ENCODE data around the gene BMF. TPM values are rescaled to one million over a fixed set of nuclear protein-coding genes. Genes with fewer than 3 reads are reported as not detected.

BMF gene
- total and polyA plus RNA-seq, 7 experiments from 2014 or later = 1.5 to 31.1 (median 11.4) TPM

- no peaks in the 10 kb centered on the region for H3K36me3 Mint-ChIP-seq
These were observed 3.2 kb upstream of the BMF start for GRCh38 chr15:40111888-40112287.

GRCh38 chr15:40110866-40111550, 2.3 kb upstream of the BMF start:
- Mint-ChIP-seq H3K4me3 (peak overlapping the region in 6 of 10 donors; percentile 7 to 71 (median 38)), H3K9me3 (no peaks in the 10 kb centered on the region), H3K27ac (peak overlapping the region in 1 of 9 donors; percentile 34), H3K4me1 (peaks cover 25 to 51% (median 36%) of the 10 kb centered on the region in 7 donors), H3K27me3 (peaks cover 0 to 19% (median 8%) of the 10 kb centered on the region in 5 donors), H3K36me3 (no peaks in the 10 kb centered on the region)
- Histone ChIP-seq H3K36me3 (ENCODE audit: control insufficient read depth in 2 of 3, insufficient read depth in 3 of 3, low read length in 3 of 3) (no peaks in the 10 kb centered on the region), H3K9me3 (ENCODE audit: control insufficient read depth in 2 of 3, low read length in 3 of 3) (no peaks in the 10 kb centered on the region), H3K4me3 (ENCODE audit: low read length) (no peak overlapping the region), H3K4me1 (ENCODE audit: control insufficient read depth in 2 of 2, insufficient read depth in 2 of 2, low read length in 2 of 2) (peaks cover 10 to 21% of the 10 kb centered on the region in 2 donors), H3K27ac (ENCODE audit: low read depth, low read length) (no peak overlapping the region), H3K27me3 (ENCODE audit: control insufficient read depth in 2 of 2, insufficient read depth in 2 of 2, low read length in 2 of 2) (no peaks in the 10 kb centered on the region)
- no peak for DNase-seq
- POLR2A ChIA-PET = no interaction called here
- intact Hi-C loops (cut with micrococcal nuclease) = no loop called here
- ATAC-seq = no peak
- CTCF ChIA-PET = interaction anchor here (0.8 kb wide), 1 partner anchor 17 kb away, joined by 3 read pairs; no protein-coding TSS in a partner anchor

More at GRCh38 chr15:40111888-40112287, 3.2 kb upstream of the BMF start:
- intact Hi-C loops (cut with micrococcal nuclease) = no loop called here
- Histone ChIP-seq H3K4me3 (ENCODE audit: low read length) (no peak overlapping the region), H3K27me3 (ENCODE audit: control insufficient read depth in 2 of 2, insufficient read depth in 2 of 2, low read length in 2 of 2) (no peaks in the 10 kb centered on the region), H3K9me3 (ENCODE audit: control insufficient read depth in 2 of 3, low read length in 3 of 3) (no peaks in the 10 kb centered on the region), H3K27ac (ENCODE audit: low read depth, low read length) (no peak overlapping the region), H3K4me1 (ENCODE audit: control insufficient read depth in 2 of 2, insufficient read depth in 2 of 2, low read length in 2 of 2) (peaks cover 10 to 21% of the 10 kb centered on the region in 2 donors), H3K36me3 (ENCODE audit: control insufficient read depth in 2 of 3, insufficient read depth in 3 of 3, low read length in 3 of 3) (no peaks in the 10 kb centered on the region)
- CTCF ChIA-PET = interaction anchor here (0.8 kb wide), 1 partner anchor 17 kb away, joined by 3 read pairs; no protein-coding TSS in a partner anchor
- H3K9me3 Mint-ChIP-seq = no peaks in the 10 kb centered on the region
- peaks cover 24 to 50% (median 31%) of the 10 kb centered on the region in 7 donors for H3K4me1 Mint-ChIP-seq
- H3K27me3 Mint-ChIP-seq = peaks cover 0 to 19% (median 8%) of the 10 kb centered on the region in 5 donors
- no peak for DNase-seq
- no peak for ATAC-seq
- no peak overlapping the region for H3K4me3 Mint-ChIP-seq
- POLR2A ChIA-PET = no interaction called here
- H3K27ac Mint-ChIP-seq = peak overlapping the region in 1 of 9 donors; percentile 43

GRCh38 chr15:40108061-40108854, 421 bp downstream of the BMF start:
- Mint-ChIP-seq H3K36me3 (peaks cover 0 to 8% (median 0%) of the 10 kb centered on the region in 5 donors), H3K27me3 (peaks cover 0 to 18% (median 8%) of the 10 kb centered on the region in 5 donors), H3K27ac (peak overlapping the region in 8 of 9 donors; percentile 63 to 84 (median 71)), H3K4me1 (peaks cover 35 to 56% (median 49%) of the 10 kb centered on the region in 7 donors), H3K9me3 (peaks cover 0 to 1% (median 0%) of the 10 kb centered on the region in 11 donors), H3K4me3 (peak overlapping the region; percentile 85 to 99 (median 94))
- Histone ChIP-seq H3K36me3 (ENCODE audit: control insufficient read depth in 2 of 3, insufficient read depth in 3 of 3, low read length in 3 of 3) (no peaks in the 10 kb centered on the region), H3K9me3 (ENCODE audit: control insufficient read depth in 2 of 3, low read length in 3 of 3) (no peaks in the 10 kb centered on the region), H3K27ac (ENCODE audit: low read depth, low read length) (peak overlapping the region; percentile 52), H3K4me1 (ENCODE audit: control insufficient read depth in 2 of 2, insufficient read depth in 2 of 2, low read length in 2 of 2) (peaks cover 24 to 32% of the 10 kb centered on the region in 2 donors), H3K27me3 (ENCODE audit: control insufficient read depth in 2 of 2, insufficient read depth in 2 of 2, low read length in 2 of 2) (no peaks in the 10 kb centered on the region), H3K4me3 (ENCODE audit: low read length) (peak overlapping the region; percentile 44)
- DNase-seq (peak in 1 of 9 donors; percentile 35), ATAC-seq (peak; percentile 1)
- ChIA-PET CTCF (interaction anchor here (0.6 to 7.7 kb wide), 6 partner anchors 8 to 1229 kb away, joined by 3 to 69 read pairs (median 4); no protein-coding TSS in a partner anchor), POLR2A (interaction anchor here (0.5 to 4.2 kb wide), 7 partner anchors 10 to 200 kb away, joined by 3 to 18 read pairs (median 5); no protein-coding TSS in a partner anchor)
- intact Hi-C loops (cut with micrococcal nuclease) = loop anchor here (1.0 to 5.0 kb wide), 9 partner anchors 10 to 325 kb away; partner anchors contain the start of genes EIF2AK4 (in 1 of the 2), FSIP1 (in 1 of the 2) and IVD (in 1 of the 2)

GRCh38 chr15:40106203-40107161, 2.2 kb downstream of the BMF start:
- Mint-ChIP-seq H3K27ac (peak overlapping the region in 8 of 9 donors; percentile 21 to 75 (median 61)), H3K4me3 (peak overlapping the region; percentile 14 to 99 (median 90)), H3K27me3 (peaks cover 0 to 7% (median 0%) of the 10 kb centered on the region in 5 donors), H3K9me3 (peaks cover 0 to 1% (median 0%) of the 10 kb centered on the region in 11 donors), H3K4me1 (peaks cover 38 to 58% (median 51%) of the 10 kb centered on the region in 7 donors), H3K36me3 (peaks cover 0 to 10% (median 0%) of the 10 kb centered on the region in 5 donors)
- Histone ChIP-seq H3K27me3 (ENCODE audit: control insufficient read depth in 2 of 2, insufficient read depth in 2 of 2, low read length in 2 of 2) (no peaks in the 10 kb centered on the region), H3K4me3 (ENCODE audit: low read length) (no peak overlapping the region), H3K9me3 (ENCODE audit: control insufficient read depth in 2 of 3, low read length in 3 of 3) (no peaks in the 10 kb centered on the region), H3K36me3 (ENCODE audit: control insufficient read depth in 2 of 3, insufficient read depth in 3 of 3, low read length in 3 of 3) (no peaks in the 10 kb centered on the region), H3K27ac (ENCODE audit: low read depth, low read length) (no peak overlapping the region), H3K4me1 (ENCODE audit: control insufficient read depth in 2 of 2, insufficient read depth in 2 of 2, low read length in 2 of 2) (peaks cover 28 to 35% of the 10 kb centered on the region in 2 donors)
- no peak for ATAC-seq
- ChIA-PET POLR2A (interaction anchor here (0.7 to 4.2 kb wide), 5 partner anchors 7 to 69 kb away, joined by 3 to 18 read pairs (median 4); no protein-coding TSS in a partner anchor), CTCF (interaction anchor here (0.5 to 7.7 kb wide), 21 partner anchors 8 to 321 kb away, joined by 3 to 69 read pairs (median 4); partner anchors contain the start of gene SRP14)
- intact Hi-C loops (cut with micrococcal nuclease) = loop anchor here in 1 of 2 donors (1.0 to 5.0 kb wide), 5 partner anchors 61 to 319 kb away; partner anchors contain the start of genes EIF2AK4 and SRP14
- no peak for DNase-seq

DNA sequence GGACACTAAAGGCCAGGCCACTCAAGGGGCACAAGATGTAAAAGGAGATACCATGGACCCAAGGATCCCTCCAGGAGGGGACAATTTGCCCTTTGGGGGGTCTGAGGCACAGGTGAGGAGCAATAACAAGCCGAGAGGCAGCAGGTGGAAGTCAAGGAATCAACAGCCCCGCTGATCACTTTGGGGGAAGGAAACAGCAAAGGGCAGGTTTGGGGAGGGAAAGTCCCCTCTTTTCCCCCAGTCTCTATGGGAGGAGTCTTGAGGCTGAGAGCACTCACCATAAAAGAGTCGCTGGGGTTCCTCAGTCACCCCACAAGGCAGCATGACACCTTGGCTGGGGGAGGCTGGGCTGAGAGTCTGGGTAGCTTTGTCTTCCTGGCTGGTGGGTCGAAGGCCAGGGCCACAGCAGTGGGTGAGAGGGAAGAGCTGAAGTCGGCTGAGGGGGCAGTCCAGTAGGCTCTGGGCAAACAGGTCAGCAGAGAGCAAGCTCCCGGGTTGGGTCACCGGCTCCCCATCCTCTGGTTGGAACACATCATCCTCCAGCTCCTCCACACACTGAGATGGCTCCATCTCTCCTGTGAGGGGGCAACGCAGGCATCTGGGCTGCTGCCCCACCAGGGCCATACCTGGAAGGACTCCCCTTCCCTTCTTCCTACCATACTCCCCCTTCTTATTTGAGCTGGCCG, 3.0 kb downstream of the BMF start:
- peaks cover 0 to 1% (median 0%) of the 10 kb centered on the region in 11 donors for H3K9me3 Mint-ChIP-seq

More for the DNA sequence above, 3.0 kb downstream of the BMF start:
- Mint-ChIP-seq H3K27me3 (peaks cover 0 to 5% (median 0%) of the 10 kb centered on the region in 5 donors), H3K27ac (peak overlapping the region in 6 of 9 donors; percentile 21 to 90 (median 68)), H3K4me3 (peak overlapping the region in 9 of 10 donors; percentile 0 to 99 (median 79)), H3K36me3 (peaks cover 0 to 17% (median 0%) of the 10 kb centered on the region in 5 donors), H3K4me1 (peaks cover 43 to 66% (median 58%) of the 10 kb centered on the region in 7 donors)
- Histone ChIP-seq H3K36me3 (ENCODE audit: control insufficient read depth in 2 of 3, insufficient read depth in 3 of 3, low read length in 3 of 3) (no peaks in the 10 kb centered on the region), H3K9me3 (ENCODE audit: control insufficient read depth in 2 of 3, low read length in 3 of 3) (no peaks in the 10 kb centered on the region), H3K4me3 (ENCODE audit: low read length) (peak overlapping the region; percentile 63), H3K4me1 (ENCODE audit: control insufficient read depth in 2 of 2, insufficient read depth in 2 of 2, low read length in 2 of 2) (peaks cover 34 to 41% of the 10 kb centered on the region in 2 donors), H3K27me3 (ENCODE audit: control insufficient read depth in 2 of 2, insufficient read depth in 2 of 2, low read length in 2 of 2) (no peaks in the 10 kb centered on the region), H3K27ac (ENCODE audit: low read depth, low read length) (no peak overlapping the region)
- ATAC-seq (peak; percentile 23), DNase-seq (peak in 1 of 9 donors; percentile 46)
- intact Hi-C loops (cut with micrococcal nuclease) = loop anchor here (1.0 to 5.0 kb wide), 4 partner anchors 60 to 318 kb away; partner anchors contain the start of gene EIF2AK4 (in 1 of the 2)
- POLR2A ChIA-PET = interaction anchor here (0.9 to 4.2 kb wide), 4 partner anchors 18 to 69 kb away, joined by 3 to 18 read pairs (median 4); no protein-coding TSS in a partner anchor
- CTCF ChIA-PET = interaction anchor here (0.5 to 7.7 kb wide), 18 partner anchors 9 to 320 kb away, joined by 3 to 69 read pairs (median 4); no protein-coding TSS in a partner anchor

Data from naive thymus-derived CD4-positive, alpha-beta T cell (primary cell).